Brain microvascular endothelial cell (primary cell): ENCODE data around the gene B4GALT5.
"Not testable (repeated sequence)": the region's sequence is repeated elsewhere in the genome, so short reads cannot be mapped to it uniquely, and the experiment has no call there.

ENCODE experiments used
- DNase-seq: peaks from one replicate; pipeline ENCODE4 v3.0.0-alpha.2; 2020
- H3K27ac ChIP-seq: fragments of 250-450 bp; sonication (Bioruptor Pico); 2 replicates; pipeline ENCODE4 v1.5.1; 2020; ENCODE audit warnings: mild to moderate bottlenecking, moderate library complexity
- H3K27me3 ChIP-seq: fragments of 250-450 bp; sonication (Bioruptor Pico); replicated peaks from 2 replicates; pipeline ENCODE4 v1.5.1; 2020; ENCODE audit warnings: mild to moderate bottlenecking
- H3K36me3 ChIP-seq: fragments of 250-450 bp; sonication (Bioruptor Pico); replicated peaks from 2 replicates; pipeline ENCODE4 v1.5.1; 2020; ENCODE audit warnings: mild to moderate bottlenecking
- H3K4me3 ChIP-seq: 2 replicates; pipeline ENCODE4 v1.5.1; 2011; ENCODE audit warnings: low read depth, mild to moderate bottlenecking, control low read depth, low read length, moderate library complexity
- CTCF ChIP-seq: IDR thresholded peaks from 2 replicates; pipeline ENCODE4 v1.5.1; 2011; ENCODE audit warnings: low read depth, mild to moderate bottlenecking, moderate library complexity, low read length, control low read depth, inconsistent platforms; ENCODE audit errors: missing control alignments
- in situ Hi-C: cut with HindIII; loops from 2 replicates; pipeline ENCODE4 v1.10.0; 2017; ENCODE audit warnings: low sequenced_read_pairs, low pct_ligation_motif_present

Gene B4GALT5

GRCh38 chr20:49672096-49672664, 41.5 kb downstream of the B4GALT5 start:
- in situ Hi-C loops: no loop called here
- H3K27ac ChIP-seq: no peak overlapping the region
- no peak for DNase-seq
- no peak for TF ChIP-seq CTCF
- no peaks in the 10 kb centered on the region for H3K36me3 ChIP-seq
- H3K27me3 ChIP-seq: no peaks in the 10 kb centered on the region
- H3K4me3 ChIP-seq: no peak overlapping the region

GRCh38 chr20:49671433-49671832, 42.2 kb downstream of the B4GALT5 start:
- Histone ChIP-seq H3K27ac (no peak overlapping the region), H3K4me3 (no peak overlapping the region), H3K27me3 (no peaks in the 10 kb centered on the region), H3K36me3 (no peaks in the 10 kb centered on the region)
- no peak for TF ChIP-seq CTCF
- DNase-seq: no peak
- in situ Hi-C loops: no loop called here

GRCh38 chr20:49669601-49670189, 44.0 kb downstream of the B4GALT5 start:
- no peaks in the 10 kb centered on the region for H3K36me3 ChIP-seq
- TF ChIP-seq CTCF: no peak
- no peak overlapping the region for H3K4me3 ChIP-seq
- H3K27me3 ChIP-seq: no peaks in the 10 kb centered on the region
- no peak for DNase-seq
- in situ Hi-C loops: no loop called here
- H3K27ac ChIP-seq: no peak overlapping the region

GRCh38 chr20:49668878-49669195, 44.8 kb downstream of the B4GALT5 start:
- DNase-seq, H3K27me3 ChIP-seq, H3K27ac ChIP-seq, in situ Hi-C loops, H3K36me3 ChIP-seq, H3K4me3 ChIP-seq: not testable (repeated sequence)

GRCh38 chr20:49668181-49668877, 45.3 kb downstream of the B4GALT5 start:
- no peak for DNase-seq
- Histone ChIP-seq H3K4me3 (no peak overlapping the region), H3K36me3 (no peaks in the 10 kb centered on the region), H3K27me3 (no peaks in the 10 kb centered on the region), H3K27ac (no peak overlapping the region)
- in situ Hi-C loops: no loop called here
- no peak for TF ChIP-seq CTCF

GRCh38 chr20:49666911-49667310, 46.8 kb downstream of the B4GALT5 start:
- H3K27ac ChIP-seq: no peak overlapping the region
- DNase-seq: no peak
- no peaks in the 10 kb centered on the region for H3K27me3 ChIP-seq
- no peak for TF ChIP-seq CTCF
- in situ Hi-C loops: no loop called here
- no peaks in the 10 kb centered on the region for H3K36me3 ChIP-seq
- no peak overlapping the region for H3K4me3 ChIP-seq
